Colonic mucosa (tissue), 4 donors: ENCODE measurements around the gene TMEM205. TPM values are rescaled to one million over a fixed set of nuclear protein-coding genes. Genes with fewer than 3 reads are reported as not detected.
A peak's percentile ranks its signal among the peaks of the same experiment; 100 is the strongest.

ENCODE experiments used
- DNase-seq: peaks from one replicate; pipeline ENCODE4 v3.0.0-alpha.2; 2020
- H3K27ac ChIP-seq: fragments of 200-600 bp; one replicate; pipeline ENCODE4 v1.8.0; 2021
- H3K27me3 ChIP-seq: fragments of 200-600 bp; one replicate; pipeline ENCODE4 v1.8.0; 2021
- H3K36me3 ChIP-seq: fragments of 200-600 bp; one replicate; pipeline ENCODE4 v1.8.0; 2021
- H3K4me1 ChIP-seq: fragments of 200-600 bp; one replicate; pipeline ENCODE4 v1.8.0; 2021; ENCODE audit warnings: mild to moderate bottlenecking
- H3K4me3 ChIP-seq: fragments of 200-600 bp; one replicate; pipeline ENCODE4 v1.8.0; 2021
- H3K9ac ChIP-seq, 2 donors: one replicate each; pipeline ENCODE4 v1.7.0; 2013; ENCODE audit warnings: control low read depth in 2 of 2, low read depth in 2 of 2, low read length in 2 of 2
- H3K9me3 ChIP-seq: fragments of 200-600 bp; one replicate; pipeline ENCODE4 v1.8.0; 2021
- CTCF ChIP-seq: fragments of 200-600 bp; IDR thresholded peaks from one replicate; pipeline ENCODE4 v1.8.0; 2022; ENCODE audit warnings: antibody characterized with exemption, mild to moderate bottlenecking
- intact Hi-C: fragments of 100-400 bp; cut with DNase I; formaldehyde crosslinking; loops from one replicate; pipeline ENCODE4 v1.14.1; 2022
- total RNA-seq, 2 donors: library from RNA; stranded (reverse); fragmentation: NEBNext Ultra II Directional in 1 of 2; extraction: Animal tissue kit (Norgen Biotek cat#: 25700) in 1 of 2; gene quantifications; one replicate each; pipeline ENCODE4 v1.2.1, GENCODE V29; 2021
- donor health status: healthy.
- donor health status: DM: no; HTN: no; CAD: no.
- donor health status: DM: no; HTN: no; CAD: no.

The TMEM205 gene
- 10 to 100 TPM; 45.4 to 63.4 TPM for total RNA-seq

GRCh38 chr19:11346104-11346940 lies at the start of gene TMEM205, which contains the start of gene CCDC159:
TSS of gene TMEM205 (minus strand) at chr19:11346268. CDS start at chr19:11345619, 649 bp downstream.
TSS of gene CCDC159 (plus strand) at chr19:11346519. CDS start at chr19:11346607, 88 bp downstream.
- Histone ChIP-seq H3K4me3 (peak within 1 kb of the TSS; percentile 73), H3K9me3 (no peaks in the 10 kb centered on the region), H3K4me1 (no peaks in the 10 kb centered on the region), H3K27ac (peak within 1 kb of the TSS; percentile 83), H3K27me3 (no peaks in the 10 kb centered on the region), H3K36me3 (no peaks in the 10 kb centered on the region), H3K9ac (peak within 1 kb of the TSS; percentile 75 to 76)
- DNase-seq: peak; percentile 99
- no peak for TF ChIP-seq CTCF
- intact Hi-C loops: no loop called here

DNA sequence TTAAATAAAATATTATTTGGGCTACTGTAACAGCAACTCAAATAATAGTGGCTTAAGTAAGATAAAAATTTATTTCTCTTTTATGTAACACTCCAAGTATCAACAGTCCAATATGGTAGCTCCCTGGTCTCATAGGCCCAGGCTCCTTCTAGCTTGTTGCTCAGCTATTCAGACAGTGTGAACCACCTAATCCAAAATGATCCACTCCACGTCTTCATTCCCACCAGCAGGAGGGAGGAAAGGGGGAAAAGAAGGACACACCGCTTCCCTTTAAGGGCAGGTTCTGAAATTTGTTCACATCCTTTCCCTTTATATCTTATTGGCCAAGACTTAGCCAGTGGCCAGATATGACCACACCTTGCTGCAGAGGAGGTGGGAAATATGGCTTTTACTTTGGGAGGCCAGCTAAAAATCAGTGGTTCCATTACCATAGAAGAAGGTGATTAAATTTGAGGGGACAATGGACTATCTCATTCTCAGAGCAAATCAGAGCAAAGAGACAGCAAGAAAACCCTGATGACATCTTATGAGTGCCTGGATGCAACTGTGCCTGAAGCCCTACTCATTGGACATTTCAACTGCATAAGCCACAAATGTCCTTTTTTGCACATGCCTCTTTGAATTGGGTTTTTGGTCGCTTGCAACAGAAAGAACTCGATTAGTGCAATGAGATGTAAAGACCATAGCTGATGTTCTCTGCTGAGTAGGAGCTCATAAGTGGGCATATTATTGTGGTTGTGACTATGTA lies 45.0 kb upstream of the TMEM205 start:
- Histone ChIP-seq H3K4me3 (no peak overlapping the region), H3K36me3 (no peaks in the 10 kb centered on the region), H3K9me3 (no peaks in the 10 kb centered on the region), H3K27ac (no peak overlapping the region), H3K4me1 (no peaks in the 10 kb centered on the region), H3K27me3 (no peaks in the 10 kb centered on the region), H3K9ac (no peak overlapping the region)
- intact Hi-C loops: no loop called here
- TF ChIP-seq CTCF: no peak
- no peak for DNase-seq

DNA sequence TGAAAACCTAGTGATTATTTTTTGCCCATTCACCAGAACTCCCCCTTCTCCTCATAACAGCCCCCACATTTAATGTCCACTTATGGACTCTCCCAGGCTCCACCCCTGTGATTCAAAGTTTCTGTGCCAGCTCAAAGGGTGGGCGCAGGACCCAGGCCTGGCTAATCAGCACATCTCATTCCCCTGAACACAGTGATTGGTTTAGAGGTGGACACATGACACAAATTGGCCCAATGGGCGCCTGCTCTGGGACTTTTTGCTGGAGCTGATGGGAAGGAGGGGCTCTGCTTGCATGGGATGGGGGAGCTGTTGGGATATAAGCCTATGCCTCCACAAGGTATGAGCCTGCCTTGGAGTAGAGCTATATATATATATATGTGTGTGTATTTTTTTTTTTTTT lies 44.3 kb upstream of the TMEM205 start:
- DNase-seq: no peak
- Histone ChIP-seq H3K27ac (no peak overlapping the region), H3K36me3 (no peaks in the 10 kb centered on the region), H3K4me1 (no peaks in the 10 kb centered on the region), H3K4me3 (no peak overlapping the region), H3K9ac (no peak overlapping the region), H3K9me3 (no peaks in the 10 kb centered on the region), H3K27me3 (no peaks in the 10 kb centered on the region)
- TF ChIP-seq CTCF: no peak
- intact Hi-C loops: no loop called here

GRCh38 chr19:11387162-11388034 lies 41.3 kb upstream of the TMEM205 start:
- Histone ChIP-seq H3K9ac (no peak overlapping the region), H3K4me3 (no peak overlapping the region), H3K27me3 (no peaks in the 10 kb centered on the region), H3K36me3 (no peaks in the 10 kb centered on the region), H3K9me3 (no peaks in the 10 kb centered on the region), H3K27ac (no peak overlapping the region), H3K4me1 (peaks cover 5% of the 10 kb centered on the region)
- no peak for TF ChIP-seq CTCF
- DNase-seq: no peak
- intact Hi-C loops: no loop called here

DNA sequence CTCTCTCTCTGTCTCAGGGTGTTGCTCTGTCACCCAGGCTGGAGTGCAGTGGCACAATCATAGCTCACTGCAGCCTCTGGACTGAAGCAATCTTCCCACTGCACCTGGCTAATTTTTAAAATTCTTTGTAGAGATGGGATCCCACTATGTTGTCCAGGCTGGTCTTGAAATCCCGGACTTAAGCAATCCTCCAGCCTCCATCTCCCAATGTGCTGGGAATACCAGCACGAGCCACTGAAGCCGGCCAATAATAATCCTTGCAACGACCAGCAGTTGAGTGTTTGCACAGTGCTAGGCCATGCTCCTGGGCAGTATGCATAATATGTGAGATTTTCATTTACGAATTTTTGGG lies 38.7 kb upstream of the TMEM205 start:
- DNase-seq: no peak
- H3K4me3 ChIP-seq: no peak overlapping the region
- no peak overlapping the region for H3K27ac ChIP-seq
- no peak for TF ChIP-seq CTCF
- no peaks in the 10 kb centered on the region for H3K36me3 ChIP-seq
- H3K27me3 ChIP-seq: no peaks in the 10 kb centered on the region
- H3K4me1 ChIP-seq: peaks cover 9% of the 10 kb centered on the region
- no peak overlapping the region for H3K9ac ChIP-seq
- H3K9me3 ChIP-seq: no peaks in the 10 kb centered on the region
- intact Hi-C loops: loop anchor here (5.0 kb wide), 2 partner anchors 63 to 92 kb away; no protein-coding TSS in a partner anchor
